Measurements from ENCODE around the gene SFPQ. TPM values are rescaled to one million over a fixed set of nuclear protein-coding genes. Genes with fewer than 3 reads are reported as not detected.
"Not testable (repeated sequence)": the region's sequence is repeated elsewhere in the genome, so short reads cannot be mapped to it uniquely, and the experiment has no call there.

SFPQ gene
- total RNA-seq, 1 donor from 2014 or later: 276 TPM

GRCh38 chr1:35186239-35186638 is 6.7 kb downstream of the SFPQ start:
- DNase-seq: no peak

DNA sequence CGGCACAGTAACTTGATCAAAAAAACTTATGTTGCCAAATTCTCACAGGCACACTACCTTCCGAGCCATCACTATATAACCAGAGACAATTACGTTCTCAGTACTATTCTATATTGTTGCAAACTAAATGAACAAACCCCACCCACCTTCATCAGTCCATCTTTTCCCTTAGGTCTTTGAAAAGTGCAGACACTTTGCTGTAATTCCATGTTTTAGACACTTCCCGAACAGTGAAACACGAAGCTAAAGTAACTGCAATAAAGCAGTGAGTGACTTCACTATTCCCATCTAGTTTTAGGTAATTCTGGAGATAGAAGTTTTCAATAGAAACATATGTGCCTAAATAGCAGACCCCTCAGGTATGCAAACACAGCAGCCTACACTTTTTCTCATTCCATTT is 7.7 kb downstream of the SFPQ start:
- DNase-seq: no peak

GRCh38 chr1:35184495-35185199 is 8.3 kb downstream of the SFPQ start:
- DNase-seq: no peak

GRCh38 chr1:35181790-35182455 is 11.0 kb downstream of the SFPQ start:
- DNase-seq: no peak

- no peak for DNase-seq
These were observed 12.1 kb downstream of the SFPQ start for GRCh38 chr1:35180776-35181374.

GRCh38 chr1:35179908-35180307 is 13.0 kb downstream of the SFPQ start:
- no peak for DNase-seq

GRCh38 chr1:35178874-35179380 is 14.0 kb downstream of the SFPQ start:
- DNase-seq: no peak

DNA sequence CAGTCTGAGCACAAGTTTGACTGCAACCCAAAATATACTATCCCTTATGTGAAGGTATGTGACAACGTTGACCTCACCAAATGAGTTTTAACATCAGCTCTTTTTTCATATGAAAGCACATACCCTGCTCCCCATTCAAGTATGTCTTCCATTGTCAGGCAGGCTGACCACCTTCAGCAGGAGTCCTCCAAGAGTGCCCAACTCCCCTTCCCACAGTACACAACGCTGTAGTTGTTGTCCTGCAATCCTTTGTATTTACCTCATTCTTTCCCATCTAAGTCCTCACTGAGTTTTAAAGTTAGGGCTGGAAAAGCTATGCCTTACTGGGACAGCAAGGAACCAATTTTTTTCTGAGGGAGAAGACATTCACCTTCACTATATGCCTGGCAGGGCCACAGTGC is 14.7 kb downstream of the SFPQ start:
- DNase-seq: no peak

DNA sequence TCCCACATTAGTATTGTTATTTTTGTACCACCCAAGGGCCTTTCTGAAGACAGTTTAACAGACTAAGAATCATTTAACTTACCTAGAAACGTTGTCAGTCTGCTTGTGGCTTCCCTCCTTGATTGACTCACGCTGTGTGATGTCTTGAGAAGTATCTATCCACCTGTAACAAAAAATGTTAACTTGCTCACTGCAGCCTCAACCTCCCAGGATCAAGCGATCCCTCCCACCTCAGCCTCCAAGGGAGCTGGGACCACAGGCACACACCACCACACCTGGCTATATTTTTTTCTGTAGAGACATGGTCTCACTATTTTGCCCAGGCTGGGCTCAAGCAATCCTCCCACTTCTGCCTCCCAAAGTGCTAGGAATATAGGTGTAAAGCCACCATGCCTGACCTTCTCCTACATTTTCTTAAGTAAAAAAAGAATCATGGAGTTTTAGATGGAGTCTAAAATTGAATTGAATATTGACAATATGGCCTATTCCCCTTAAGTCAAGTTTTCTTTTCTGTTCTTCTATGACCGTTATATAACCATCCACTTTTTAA is 15.6 kb downstream of the SFPQ start:
- DNase-seq: no peak

- no peak for DNase-seq
These were observed 17.3 kb downstream of the SFPQ start for GRCh38 chr1:35175602-35176001.

GRCh38 chr1:35175098-35175576 is 17.8 kb downstream of the SFPQ start:
- DNase-seq: no peak

GRCh38 chr1:35173909-35174540 is 18.9 kb downstream of the SFPQ start:
- no peak for DNase-seq

GRCh38 chr1:35173491-35173890 is 19.5 kb downstream of the SFPQ start:
- no peak for DNase-seq

DNA sequence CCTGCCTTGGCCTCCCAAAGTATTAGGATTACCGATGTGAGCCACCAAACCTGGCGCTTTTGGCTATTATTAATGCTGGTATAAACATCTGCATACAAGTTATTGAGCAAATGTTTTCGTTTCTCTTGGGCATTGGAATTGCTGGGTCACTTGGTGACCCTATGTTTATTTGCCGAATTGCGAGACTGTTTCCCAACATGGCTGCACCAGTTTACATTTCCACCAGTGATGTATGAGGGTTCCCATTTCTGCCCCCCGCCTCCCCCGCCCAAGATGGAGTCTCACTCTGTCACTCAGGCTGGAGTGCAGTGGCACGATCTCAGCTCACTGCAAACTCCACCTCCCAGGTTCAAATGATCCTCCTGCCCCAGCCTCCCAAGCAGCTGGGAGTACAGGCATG is 20.9 kb downstream of the SFPQ start:
- DNase-seq: no peak

- no peak for DNase-seq
These were observed 21.4 kb downstream of the SFPQ start for GRCh38 chr1:35171579-35171978.

GRCh38 chr1:35164893-35165292 is 28.1 kb downstream of the SFPQ start:
- no peak for DNase-seq

DNA sequence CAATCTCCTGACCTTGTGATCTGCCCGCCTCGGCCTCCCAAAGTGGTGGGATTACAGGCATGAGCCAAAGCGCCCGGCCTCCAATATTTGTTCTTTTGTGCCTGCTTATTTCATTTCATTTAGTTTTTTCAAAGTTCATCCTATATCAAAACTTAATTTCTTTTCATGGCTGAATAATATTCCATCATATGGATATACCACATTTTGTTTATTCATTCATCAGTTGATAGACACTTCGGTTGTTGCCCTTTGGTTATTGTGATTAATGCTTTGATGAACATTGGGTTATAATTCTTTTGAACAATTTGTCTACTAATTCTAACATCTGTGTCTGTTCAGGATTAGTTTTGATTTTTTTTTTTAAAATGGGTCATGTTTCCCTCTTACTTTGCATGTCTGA is 41.7 kb downstream of the SFPQ start:
- no peak for DNase-seq

GRCh38 chr1:35145892-35146549 is 46.9 kb downstream of the SFPQ start:
- not testable (repeated sequence) for DNase-seq

DNA sequence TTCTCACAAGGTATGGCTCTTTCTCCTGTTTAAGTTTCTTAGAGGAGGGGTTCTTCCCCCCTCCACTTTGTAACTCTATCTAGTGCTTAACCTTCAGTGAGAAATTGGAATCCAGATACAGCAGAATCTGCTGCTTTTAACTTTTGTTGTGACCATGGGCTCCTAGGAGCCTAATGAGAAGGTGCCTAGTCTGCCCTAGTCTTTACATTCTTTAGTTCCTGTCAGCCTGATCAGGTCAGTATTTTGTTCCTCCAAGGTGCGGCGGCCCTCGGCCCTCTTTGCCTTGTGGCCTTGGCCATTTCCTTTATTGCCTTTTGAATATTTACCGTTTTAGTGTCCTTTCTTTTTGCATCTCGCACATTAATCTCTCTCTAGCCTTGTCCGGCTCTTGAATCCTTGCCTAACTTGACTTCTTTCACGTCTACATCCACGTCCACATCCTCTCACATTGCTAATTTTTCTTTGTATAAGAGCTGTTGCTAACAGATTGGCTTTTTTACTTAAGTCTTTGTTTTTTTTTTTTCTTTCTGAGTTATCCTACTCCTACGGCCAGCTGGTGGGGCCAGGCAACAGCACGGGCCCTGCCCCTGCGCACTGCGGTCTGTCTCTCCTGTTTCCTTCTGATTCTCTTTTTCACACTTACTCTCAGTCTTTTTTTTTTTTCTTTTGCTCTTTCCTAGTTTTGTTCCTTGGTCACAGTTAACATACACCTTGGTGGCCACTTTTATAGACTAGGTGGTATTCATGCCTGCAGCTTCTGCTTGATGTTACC is 49.0 kb downstream of the SFPQ start:
- DNase-seq: no peak

GRCh38 chr1:35142728-35143127 is 50.2 kb downstream of the SFPQ start:
- not testable (repeated sequence) for DNase-seq

DNA sequence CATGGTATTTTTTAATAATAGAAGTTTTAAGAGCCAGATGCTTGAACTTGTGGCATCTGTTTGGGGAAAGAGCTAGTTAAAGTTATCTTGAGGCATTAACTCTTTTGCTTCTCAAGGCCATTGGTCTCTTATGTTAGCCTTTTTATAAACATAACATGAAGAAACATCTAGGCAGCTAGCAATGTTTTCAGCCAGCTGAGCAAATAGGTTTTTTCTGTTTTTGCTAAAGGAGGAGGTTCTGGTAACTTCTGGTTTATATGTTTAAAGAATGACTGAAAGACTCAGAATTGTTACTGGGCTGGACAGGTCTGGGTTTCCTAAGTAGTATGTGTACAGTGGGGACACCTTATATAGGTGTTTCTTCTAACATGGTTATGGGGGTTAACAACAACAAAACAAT is 50.7 kb downstream of the SFPQ start:
- not testable (repeated sequence) for DNase-seq

DNA sequence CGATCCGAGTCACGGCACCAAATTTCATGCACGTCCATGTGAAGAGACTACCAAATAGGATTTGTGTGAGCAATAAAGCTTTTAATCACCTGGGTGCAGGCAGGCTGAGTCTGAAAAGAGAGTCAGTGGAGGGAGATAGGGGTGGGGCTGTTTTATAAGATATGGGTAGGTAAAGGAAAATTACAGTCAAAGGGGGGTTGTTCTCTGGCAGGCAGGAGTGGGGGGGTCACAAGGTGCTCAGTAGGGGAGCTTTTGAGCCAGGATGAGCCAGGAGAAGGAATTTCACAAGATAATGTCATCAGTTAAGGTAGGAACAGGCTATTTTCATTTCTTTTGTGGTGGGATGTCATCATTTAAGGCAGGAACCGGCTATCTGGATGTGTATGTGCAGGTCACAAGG is 55.4 kb downstream of the SFPQ start:
- DNase-seq: not testable (repeated sequence)
